GM19239 (cell line): ENCODE data around the gene SPRYD3.
"Not testable (repeated sequence)": the region's sequence is repeated elsewhere in the genome, so short reads cannot be mapped to it uniquely, and the experiment has no call there.

Experiments used
- DNase-seq: peaks from one replicate; pipeline ENCODE4 v3.0.0; 2011; ENCODE audit warnings: low spot score; ENCODE audit not compliant: insufficient read length
- FAIRE-seq: peaks from 2 replicates; lab custom pipeline; 2011; peaks lifted over from hg19 to GRCh38; lab: Jason Lieb, UNC

SPRYD3 gene

DNA sequence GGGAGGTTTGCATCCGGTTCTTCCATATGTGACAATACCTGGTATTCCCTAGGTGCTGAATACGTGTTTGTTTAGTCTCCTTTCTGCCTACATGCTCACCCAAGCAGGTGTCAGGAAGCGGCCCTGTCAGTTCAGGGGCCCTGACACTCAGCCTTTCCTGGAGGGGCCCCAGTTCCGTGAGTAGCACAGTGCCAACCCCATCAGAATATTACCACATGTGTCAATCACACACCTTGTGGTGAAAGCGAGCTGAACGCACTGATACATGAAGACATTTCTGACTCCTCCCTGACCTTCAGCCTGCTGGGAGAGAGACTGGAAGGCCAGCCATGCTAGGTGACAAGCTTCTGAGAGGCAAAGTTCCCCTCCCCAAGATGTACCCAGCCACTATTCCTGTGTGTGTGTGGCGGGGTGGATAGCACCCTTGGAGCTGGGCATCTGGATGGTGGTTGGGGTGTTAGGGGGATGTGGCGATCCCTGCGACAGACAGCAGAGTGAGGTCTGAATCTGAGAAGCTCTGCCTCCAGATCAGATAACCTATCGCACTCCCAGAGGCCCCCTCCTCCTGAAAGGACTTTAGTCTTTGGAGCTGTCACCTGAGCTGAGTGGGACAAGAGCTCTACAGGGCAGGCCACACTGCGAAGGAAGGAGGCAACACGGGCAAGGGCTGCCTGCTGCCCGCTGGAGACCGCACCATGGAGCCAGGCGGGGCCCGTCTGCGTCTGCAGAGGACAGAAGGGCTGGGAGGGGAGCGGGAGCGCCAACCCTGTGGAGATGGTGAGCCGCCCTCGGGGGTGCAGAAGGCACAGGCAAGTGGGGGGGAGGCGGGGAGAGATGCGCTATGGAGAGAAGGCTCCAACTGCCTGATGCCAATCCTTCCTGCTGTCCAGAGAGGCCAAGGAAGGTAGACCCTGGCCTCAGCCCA, 24.0 kb upstream of the SPRYD3 start, which contains the start of gene SOAT2:
TSS of gene SOAT2 (plus strand) at position 604 of the 925 bp plus-strand sequence. CDS start at position 696, 92 bp downstream.
- FAIRE-seq = peak; percentile 96
- peak; percentile 64 for DNase-seq

DNA sequence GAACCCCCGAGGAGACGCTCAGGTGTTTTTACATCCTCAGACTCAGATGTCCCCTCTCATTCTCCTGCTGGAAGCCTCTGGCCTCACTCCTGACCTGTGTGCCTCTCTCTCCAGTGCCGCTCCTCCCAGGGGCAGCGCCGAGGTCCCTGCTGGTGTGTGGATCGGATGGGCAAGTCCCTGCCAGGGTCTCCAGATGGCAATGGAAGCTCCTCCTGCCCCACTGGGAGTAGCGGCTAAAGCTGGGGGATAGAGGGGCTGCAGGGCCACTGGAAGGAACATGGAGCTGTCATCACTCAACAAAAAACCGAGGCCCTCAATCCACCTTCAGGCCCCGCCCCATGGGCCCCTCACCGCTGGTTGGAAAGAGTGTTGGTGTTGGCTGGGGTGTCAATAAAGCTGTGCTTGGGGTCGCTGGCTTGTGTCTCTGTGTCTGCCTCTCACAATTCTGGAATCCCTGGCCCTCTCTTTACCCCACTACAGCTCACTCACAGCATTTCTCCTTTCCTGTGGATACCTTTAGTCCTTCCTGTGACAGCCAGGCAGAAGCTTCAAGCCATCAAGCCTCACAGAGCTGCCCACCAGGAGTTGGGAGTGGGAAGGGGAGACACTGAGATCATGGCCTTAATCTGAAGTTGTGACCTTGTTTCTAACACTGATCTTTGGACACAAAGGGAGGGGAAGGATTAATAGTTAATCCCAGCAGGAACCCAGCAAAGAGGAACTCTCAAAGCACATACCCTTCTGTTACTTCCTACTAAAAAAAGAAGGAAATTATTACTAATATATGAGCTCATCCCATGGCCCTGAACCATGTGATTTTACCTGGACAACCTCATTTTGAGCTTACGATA, 23.0 kb upstream of the SPRYD3 start:
- DNase-seq (no peak), FAIRE-seq (no peak)

- FAIRE-seq = no peak
Observed at GRCh38 chr12:53101266-53101665, 22.1 kb upstream of the SPRYD3 start.

GRCh38 chr12:53100466-53101151, 21.4 kb upstream of the SPRYD3 start:
- FAIRE-seq (no peak), DNase-seq (no peak)

More at GRCh38 chr12:53101266-53101665, 22.1 kb upstream of the SPRYD3 start:
- DNase-seq = no peak

GRCh38 chr12:53099071-53099882, 20.1 kb upstream of the SPRYD3 start:
- peak; percentile 78 for DNase-seq
- peak; percentile 61 for FAIRE-seq

GRCh38 chr12:53098354-53098981, 19.3 kb upstream of the SPRYD3 start:
- FAIRE-seq = no peak

DNA sequence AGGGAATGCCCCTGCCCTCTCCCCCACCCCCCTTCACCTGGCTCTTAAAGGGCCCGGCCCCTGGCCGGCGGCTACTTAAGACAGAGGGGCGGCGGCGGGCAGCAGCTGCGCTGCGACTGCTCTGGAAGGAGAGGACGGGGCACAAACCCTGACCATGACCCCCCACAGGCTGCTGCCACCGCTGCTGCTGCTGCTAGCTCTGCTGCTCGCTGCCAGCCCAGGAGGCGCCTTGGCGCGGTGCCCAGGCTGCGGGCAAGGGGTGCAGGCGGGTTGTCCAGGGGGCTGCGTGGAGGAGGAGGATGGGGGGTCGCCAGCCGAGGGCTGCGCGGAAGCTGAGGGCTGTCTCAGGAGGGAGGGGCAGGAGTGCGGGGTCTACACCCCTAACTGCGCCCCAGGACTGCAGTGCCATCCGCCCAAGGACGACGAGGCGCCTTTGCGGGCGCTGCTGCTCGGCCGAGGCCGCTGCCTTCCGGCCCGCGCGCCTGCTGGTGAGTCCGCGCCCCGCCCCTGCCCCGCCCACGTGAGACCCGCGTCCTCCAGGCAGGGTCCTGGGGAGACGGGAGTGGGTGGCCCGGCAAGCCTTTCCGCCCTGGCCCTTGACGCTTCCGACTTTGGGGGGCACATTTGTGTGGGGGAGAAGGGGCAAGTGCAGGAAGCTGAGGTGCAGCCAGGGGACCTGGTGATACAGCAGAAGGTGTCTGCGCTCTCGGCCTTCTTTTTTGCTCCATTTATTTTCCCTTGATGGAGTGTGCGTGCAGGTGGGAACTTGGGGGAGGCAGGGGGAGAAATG, 18.6 kb upstream of the SPRYD3 start, which contains the start of gene IGFBP6:
TSS of gene IGFBP6 (plus strand) at position 104 of the 790 bp plus-strand sequence. CDS start at position 155, 51 bp downstream.
- DNase-seq (peak; percentile 57), FAIRE-seq (peak; percentile 72)

More at GRCh38 chr12:53098354-53098981, 19.3 kb upstream of the SPRYD3 start:
- DNase-seq = no peak

GRCh38 chr12:53097207-53097563, 18.0 kb upstream of the SPRYD3 start:
- DNase-seq = no peak
- no peak for FAIRE-seq

- no peak for DNase-seq
- no peak for FAIRE-seq
Observed at GRCh38 chr12:53096759-53097158, 17.6 kb upstream of the SPRYD3 start.

DNA sequence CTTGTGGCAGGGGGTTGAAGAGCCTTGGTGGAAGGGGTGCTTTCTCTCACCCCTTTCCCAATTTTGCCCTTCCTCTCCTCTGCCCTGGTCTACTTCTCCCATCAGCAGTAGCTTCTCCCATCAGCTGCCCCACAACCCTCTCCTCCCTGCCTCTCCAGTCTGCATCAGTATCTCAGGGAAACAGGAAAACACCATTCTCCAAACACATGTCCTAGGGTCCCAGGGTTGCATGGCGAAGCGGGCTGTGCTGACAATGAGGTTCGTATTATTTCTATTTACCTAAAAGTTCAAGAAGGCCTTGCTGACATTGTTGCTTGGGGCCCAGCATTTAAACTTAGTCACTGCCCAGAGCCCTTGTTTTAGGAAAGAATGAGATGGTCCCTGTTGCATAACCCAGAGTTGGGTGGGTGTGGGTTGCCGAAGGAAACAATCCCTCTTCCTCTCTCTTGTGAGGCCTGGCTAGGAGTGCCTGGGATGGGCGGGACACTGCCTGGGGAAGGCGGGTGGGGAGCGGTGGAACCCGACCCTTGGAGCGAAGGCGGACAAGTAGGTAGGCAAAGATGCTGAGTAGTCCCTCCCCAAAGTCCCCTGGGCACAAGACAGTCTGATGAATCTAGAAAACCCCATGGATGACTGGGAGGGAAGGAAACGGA, 17.0 kb upstream of the SPRYD3 start:
- FAIRE-seq = no peak
- no peak for DNase-seq

DNA sequence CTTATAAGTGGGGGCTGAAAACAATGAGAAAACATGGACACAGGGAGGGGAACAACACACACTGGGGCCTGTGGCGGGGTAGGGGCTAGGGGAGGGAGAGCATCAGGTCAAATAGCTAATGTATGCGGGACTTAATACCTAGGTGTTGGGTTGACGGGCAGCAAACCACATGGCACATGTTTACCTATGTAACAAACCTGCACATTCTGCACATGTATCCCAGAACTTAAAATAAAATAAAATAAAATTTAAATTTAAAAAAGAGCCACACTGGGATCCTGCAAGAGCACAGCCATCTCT, 16.4 kb upstream of the SPRYD3 start:
- not testable (repeated sequence) for DNase-seq, FAIRE-seq

DNA sequence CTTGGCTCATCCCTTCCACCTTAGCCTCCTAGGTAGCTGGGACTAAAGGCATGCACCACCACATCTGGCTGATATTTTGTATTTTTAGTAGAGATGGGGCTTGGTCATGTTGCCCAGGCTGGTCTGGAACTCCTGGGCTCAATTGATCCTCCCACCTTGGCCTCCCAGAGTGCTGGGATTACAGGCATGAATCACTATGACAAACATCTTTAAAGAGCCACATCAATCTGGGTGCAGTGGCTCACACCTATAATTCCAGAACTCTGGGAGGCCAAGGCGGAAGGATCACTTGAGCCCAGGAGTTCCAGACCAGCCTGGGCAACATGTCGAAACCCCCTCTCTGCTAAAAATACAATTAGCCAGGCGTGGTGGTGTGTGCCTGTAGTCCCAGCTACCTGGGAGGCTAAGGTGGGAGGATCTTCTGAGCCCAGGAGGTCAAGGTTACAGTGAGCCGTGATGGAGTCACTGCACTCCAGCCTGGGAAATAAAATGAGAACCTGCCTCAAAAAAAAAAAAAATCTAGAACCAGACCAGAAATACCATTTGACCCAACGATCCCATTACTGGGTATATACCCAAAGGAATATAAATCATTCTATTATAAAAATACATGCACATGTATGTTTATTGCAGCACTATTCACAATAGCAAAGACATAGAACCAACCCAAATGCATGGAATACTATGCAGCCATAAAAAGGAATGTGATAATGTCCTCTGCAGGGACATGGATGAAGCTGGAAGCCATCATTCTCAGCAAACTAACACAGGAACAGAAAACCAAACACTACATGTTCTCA, 15.8 kb upstream of the SPRYD3 start:
- not testable (repeated sequence) for DNase-seq, FAIRE-seq

DNA sequence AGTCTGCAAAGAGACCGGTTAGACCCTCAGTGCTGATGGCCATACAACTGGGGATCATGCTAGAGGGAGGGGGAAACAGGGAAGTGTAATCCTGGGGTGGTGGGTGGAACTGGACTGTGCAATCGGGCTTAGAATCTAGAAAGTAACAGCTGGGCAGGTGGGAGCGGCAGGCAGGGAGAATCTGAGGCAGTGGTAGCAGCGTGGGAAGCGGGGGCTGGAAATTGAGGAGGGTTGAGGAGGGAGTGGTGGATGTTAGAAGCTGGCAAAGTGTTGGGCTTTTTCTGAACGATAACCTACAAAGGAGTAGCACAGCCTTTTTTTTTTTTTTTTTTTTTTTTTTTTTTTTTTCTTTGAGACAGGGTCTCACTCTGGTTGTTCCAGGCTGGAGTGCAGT, 15.2 kb upstream of the SPRYD3 start:
- FAIRE-seq = no peak
- no peak for DNase-seq

DNA sequence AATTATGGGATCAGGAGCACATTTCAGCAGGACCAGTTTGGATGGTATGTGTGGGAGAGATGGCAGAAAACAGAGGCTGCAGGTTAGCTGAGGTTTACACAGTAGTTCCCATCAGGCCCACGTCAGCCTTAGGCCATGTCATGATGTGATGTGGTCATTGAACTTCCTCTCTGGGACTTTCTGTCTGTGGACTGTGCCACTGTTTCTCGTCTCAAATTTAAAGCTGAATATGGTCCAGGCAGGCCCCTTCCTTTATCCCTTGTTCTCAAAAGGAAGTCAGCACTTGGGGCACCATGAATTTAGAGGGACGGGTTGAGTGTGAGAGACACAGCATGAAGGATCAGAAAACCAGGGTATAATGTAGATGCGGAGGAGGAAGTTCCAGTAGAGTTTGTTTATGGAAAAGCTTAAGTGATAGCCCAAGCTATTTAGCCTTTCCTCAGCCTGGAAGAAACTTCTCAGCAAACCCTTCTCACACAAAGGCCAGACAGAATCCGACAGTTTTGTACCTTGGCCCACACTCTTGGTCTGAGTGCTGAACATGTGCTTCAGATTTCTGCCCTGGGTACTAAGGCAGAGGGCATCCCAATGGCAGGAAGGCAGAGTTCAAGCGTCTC, 14.7 kb upstream of the SPRYD3 start:
- DNase-seq = no peak
- FAIRE-seq = no peak

DNA sequence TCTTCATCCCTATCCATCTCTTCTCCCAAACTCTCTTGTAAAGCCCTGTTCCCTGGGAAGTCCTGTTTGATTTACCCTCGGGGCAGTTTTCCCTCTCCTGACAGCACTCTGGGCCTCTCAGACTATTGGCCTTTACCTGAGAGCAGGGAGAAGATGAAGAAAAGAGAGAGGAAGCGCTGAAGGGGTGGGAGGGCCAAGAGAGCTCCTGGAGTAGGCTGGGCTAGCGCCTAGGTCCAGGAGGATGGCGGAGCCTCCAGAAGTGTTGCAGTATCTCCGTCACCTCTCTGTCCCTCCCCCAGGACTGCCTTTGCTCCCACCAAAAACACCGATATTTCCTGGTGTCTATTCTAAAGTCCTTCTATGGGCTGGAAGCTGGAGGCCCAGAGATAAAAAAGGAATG, 12.6 kb upstream of the SPRYD3 start:
- FAIRE-seq = no peak
- no peak for DNase-seq

DNA sequence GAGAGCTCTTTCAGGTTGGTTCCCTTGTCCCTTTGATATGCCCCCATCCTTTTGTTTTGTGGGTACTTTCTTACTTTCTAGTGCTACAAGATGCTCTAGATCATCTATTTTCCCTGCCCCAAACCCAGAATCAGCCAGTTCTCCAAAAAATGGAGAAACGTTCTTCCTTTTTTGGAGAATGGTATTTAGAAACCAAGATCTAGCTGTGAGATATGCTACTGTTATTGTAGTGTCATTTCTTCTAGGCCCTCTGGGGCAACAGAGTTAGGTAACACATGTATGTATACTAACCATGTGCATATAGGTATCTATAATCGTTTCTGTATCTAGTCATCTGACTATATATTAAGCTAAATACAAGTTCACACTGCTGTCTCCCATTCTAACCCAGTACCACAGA, 11.4 kb upstream of the SPRYD3 start:
- FAIRE-seq (no peak), DNase-seq (no peak)

- DNase-seq (no peak), FAIRE-seq (no peak)
Observed at GRCh38 chr12:53090105-53090504, 10.9 kb upstream of the SPRYD3 start.
